Keratinocyte (primary cell): ENCODE measurements around the gene MAP3K1. TPM values are rescaled to one million over a fixed set of nuclear protein-coding genes. Genes with fewer than 3 reads are reported as not detected.

ENCODE experiments used
- DNase-seq: peaks from one replicate; pipeline ENCODE4 v3.0.0-alpha.2; 2011; ENCODE audit warnings: low read depth, missing footprints, low spot score
- FAIRE-seq: peaks from 2 replicates; lab custom pipeline; 2011; peaks lifted over from hg19 to GRCh38; lab: Jason Lieb, UNC
- H2AFZ ChIP-seq: 2 replicates; pipeline ENCODE4 v1.6.0; 2012; ENCODE audit warnings: low read length, control low read depth, inconsistent platforms; ENCODE audit not compliant: control insufficient read depth
- H3K27ac ChIP-seq: 2 replicates; pipeline ENCODE4 v1.5.1; 2011; ENCODE audit warnings: low read length; ENCODE audit not compliant: control insufficient read depth, insufficient read depth
- H3K27me3 ChIP-seq: 3 replicates; pipeline ENCODE4 v1.6.0; 2011; ENCODE audit warnings: low read length; ENCODE audit not compliant: control insufficient read depth, insufficient read depth; ENCODE audit errors: extremely low read depth
- H3K36me3 ChIP-seq, 2 experiments: 2 replicates in 1 of 2; 3 replicates in 1 of 2; pipeline ENCODE4 v1.5.1; 2011; ENCODE audit warnings: low read length in 2 of 2, mild to moderate bottlenecking in 1 of 2; ENCODE audit not compliant: control insufficient read depth in 2 of 2, insufficient read depth in 2 of 2; ENCODE audit errors: extremely low read depth in 1 of 2
- H3K4me1 ChIP-seq: 3 replicates; pipeline ENCODE4 v1.5.1; 2011; ENCODE audit warnings: low read length; ENCODE audit not compliant: control insufficient read depth, insufficient read depth; ENCODE audit errors: extremely low read depth
- H3K4me2 ChIP-seq: 3 replicates; pipeline ENCODE4 v1.6.0; 2011; ENCODE audit warnings: low read depth, low read length; ENCODE audit not compliant: control insufficient read depth, insufficient read depth; ENCODE audit errors: extremely low read depth
- H3K4me3 ChIP-seq, 3 experiments: fragments of 200-600 bp in 1 of 3; sonication (generic) in 1 of 3; 2 replicates in 2 of 3; 3 replicates in 1 of 3; pipeline ENCODE4 v1.5.1; 2011 to 2016; ENCODE audit warnings: low read length in 3 of 3, mild to moderate bottlenecking in 3 of 3, control low read depth in 2 of 3, inconsistent platforms in 1 of 3, low read depth in 1 of 3, mixed read lengths in 1 of 3, mixed run types in 1 of 3, moderate library complexity in 1 of 3; ENCODE audit not compliant: control insufficient read depth in 2 of 3, insufficient read depth in 2 of 3; ENCODE audit errors: extremely low read depth in 1 of 3
- H3K79me2 ChIP-seq: 2 replicates; pipeline ENCODE4 v1.6.0; 2012; ENCODE audit warnings: low read length; ENCODE audit not compliant: control insufficient read depth, insufficient read depth
- H3K9ac ChIP-seq: 3 replicates; pipeline ENCODE4 v1.6.0; 2011; ENCODE audit warnings: low read length; ENCODE audit not compliant: control insufficient read depth, insufficient read depth; ENCODE audit errors: extremely low read depth
- H3K9me1 ChIP-seq: 3 replicates; pipeline ENCODE4 v1.6.0; 2011; ENCODE audit warnings: low read length; ENCODE audit not compliant: control insufficient read depth, insufficient read depth; ENCODE audit errors: extremely low read depth
- H3K9me3 ChIP-seq: 2 replicates; pipeline ENCODE4 v1.5.1; 2012; ENCODE audit warnings: low read depth, low read length; ENCODE audit not compliant: control insufficient read depth
- H4K20me1 ChIP-seq: 3 replicates; pipeline ENCODE4 v1.6.0; 2011; ENCODE audit warnings: low read length; ENCODE audit not compliant: control insufficient read depth, insufficient read depth; ENCODE audit errors: extremely low read depth
- EZH2 ChIP-seq: IDR thresholded peaks from one replicate; pipeline ENCODE4 v1.6.1; 2012; ENCODE audit warnings: inconsistent platforms, mild to moderate bottlenecking, low read length, moderate library complexity
- dilution Hi-C: fragments of 300-500 bp; cut with MboI; formaldehyde crosslinking; loops from one replicate; pipeline ENCODE4 v1.7.0; 2020; ENCODE audit warnings: low sequenced_read_pairs; ENCODE audit not compliant: extremely low pct_ligation_motif_present
- polyA plus RNA-seq, 5 experiments: library from polyadenylated mRNA; depleted of rRNA in 3 of 5; stranded (reverse) in 3 of 5; stranded (forward) in 1 of 5; unstranded in 1 of 5; fragments of >200 nt; gene quantifications; 1 replicate in 1 of 5; 2 replicates in 3 of 5; 3 replicates in 1 of 5; pipeline versions ENCODE4 v1.2.1 to v1.2.3, GENCODE V29; 2011 to 2012; ENCODE audit warnings: missing spikeins in 2 of 5, low read depth in 1 of 5, low replicate concordance in 1 of 5
- TF ChIP-seq, protein P1 (sequence below), 3 experiments: IDR thresholded peaks in 1 of 3; conservative IDR thresholded peaks in 1 of 3; optimal IDR thresholded peaks in 1 of 3; 2 replicates in 2 of 3; 3 replicates in 1 of 3; pipeline versions ENCODE3 to v1.5.1; 2011; ENCODE audit warnings: low read length in 3 of 3, mild to moderate bottlenecking in 3 of 3, moderate library complexity in 2 of 3, control low read depth in 1 of 3, inconsistent platforms in 1 of 3; ENCODE audit not compliant: insufficient read depth in 2 of 3; ENCODE audit errors: extremely low read depth in 1 of 3

MAP3K1 gene
- polyA plus RNA-seq, 1 donor (not counting 4 experiments of a cell fraction or from before 2014, with no cell fraction given): 8.0 TPM

DNA sequence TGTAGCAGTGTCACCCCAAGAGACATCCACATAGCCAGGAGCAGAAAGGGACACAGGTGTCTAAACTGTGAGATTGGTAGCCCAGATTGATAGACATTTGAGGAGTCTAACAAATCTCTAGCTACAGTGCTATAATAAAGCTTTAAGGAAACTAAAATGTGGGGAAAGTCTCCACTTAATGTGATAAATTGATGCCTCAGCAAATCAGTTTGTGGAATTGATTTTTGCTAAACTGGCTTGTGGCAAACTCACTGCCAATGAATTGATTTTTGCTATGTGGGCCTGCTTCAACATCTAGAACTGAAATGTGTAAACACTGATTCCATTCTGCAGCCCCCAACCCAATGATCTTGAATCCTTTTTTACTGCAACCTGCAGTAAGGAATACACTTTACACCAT, 16.8 kb upstream of the MAP3K1 start:
- Histone ChIP-seq H4K20me1 (no peaks in the 10 kb centered on the region), H3K9ac (no peak overlapping the region), H3K27me3 (no peaks in the 10 kb centered on the region), H3K9me1 (no peaks in the 10 kb centered on the region), H3K9me3 (no peaks in the 10 kb centered on the region), H3K27ac (no peak overlapping the region), H3K4me1 (no peaks in the 10 kb centered on the region), H3K4me2 (no peak overlapping the region), H3K4me3 (no peak overlapping the region), H3K79me2 (no peaks in the 10 kb centered on the region), H2AFZ (no peak overlapping the region), H3K36me3 (no peaks in the 10 kb centered on the region)
- dilution Hi-C loops: no loop called here
- FAIRE-seq (no peak), DNase-seq (no peak)
- no peak for TF ChIP-seq EZH2
- TF ChIP-seq, protein P1, sequence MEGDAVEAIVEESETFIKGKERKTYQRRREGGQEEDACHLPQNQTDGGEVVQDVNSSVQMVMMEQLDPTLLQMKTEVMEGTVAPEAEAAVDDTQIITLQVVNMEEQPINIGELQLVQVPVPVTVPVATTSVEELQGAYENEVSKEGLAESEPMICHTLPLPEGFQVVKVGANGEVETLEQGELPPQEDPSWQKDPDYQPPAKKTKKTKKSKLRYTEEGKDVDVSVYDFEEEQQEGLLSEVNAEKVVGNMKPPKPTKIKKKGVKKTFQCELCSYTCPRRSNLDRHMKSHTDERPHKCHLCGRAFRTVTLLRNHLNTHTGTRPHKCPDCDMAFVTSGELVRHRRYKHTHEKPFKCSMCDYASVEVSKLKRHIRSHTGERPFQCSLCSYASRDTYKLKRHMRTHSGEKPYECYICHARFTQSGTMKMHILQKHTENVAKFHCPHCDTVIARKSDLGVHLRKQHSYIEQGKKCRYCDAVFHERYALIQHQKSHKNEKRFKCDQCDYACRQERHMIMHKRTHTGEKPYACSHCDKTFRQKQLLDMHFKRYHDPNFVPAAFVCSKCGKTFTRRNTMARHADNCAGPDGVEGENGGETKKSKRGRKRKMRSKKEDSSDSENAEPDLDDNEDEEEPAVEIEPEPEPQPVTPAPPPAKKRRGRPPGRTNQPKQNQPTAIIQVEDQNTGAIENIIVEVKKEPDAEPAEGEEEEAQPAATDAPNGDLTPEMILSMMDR (optimal IDR thresholded peaks at IDR 0.05 in 1 of 3, IDR thresholded peaks at IDR 0.05 in 1 of 3, conservative IDR thresholded peaks at IDR 0.05 in 1 of 3; ENCODE audit: extremely low read depth in 1 of 3, insufficient read depth in 2 of 3, low read length in 3 of 3): no peak

DNA sequence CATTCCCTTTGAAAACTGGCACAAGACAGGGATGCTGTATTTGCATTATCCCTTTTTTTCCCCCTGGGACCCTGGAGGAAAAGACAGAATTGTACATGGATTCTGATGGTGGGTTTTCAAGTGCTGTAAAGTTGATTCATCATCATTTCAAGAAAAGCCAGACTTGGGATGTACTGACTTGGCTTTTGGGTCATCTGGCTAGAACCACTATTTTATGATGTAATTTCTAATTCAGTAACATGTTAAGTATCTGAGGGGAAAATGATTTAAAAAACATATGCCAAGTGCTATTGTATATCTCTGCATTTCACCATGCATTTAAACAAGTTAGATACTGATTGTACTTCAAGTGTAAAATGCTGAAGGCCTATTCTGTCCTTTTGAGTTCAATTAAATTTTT, 15.2 kb upstream of the MAP3K1 start:
- Histone ChIP-seq H3K9me1 (no peaks in the 10 kb centered on the region), H3K4me2 (no peak overlapping the region), H3K79me2 (no peaks in the 10 kb centered on the region), H3K27me3 (no peaks in the 10 kb centered on the region), H3K27ac (no peak overlapping the region), H3K4me1 (no peaks in the 10 kb centered on the region), H3K4me3 (no peak overlapping the region), H3K36me3 (no peaks in the 10 kb centered on the region), H3K9me3 (no peaks in the 10 kb centered on the region), H2AFZ (no peak overlapping the region), H4K20me1 (no peaks in the 10 kb centered on the region), H3K9ac (no peak overlapping the region)
- dilution Hi-C loops: no loop called here
- TF ChIP-seq, protein P1 (optimal IDR thresholded peaks at IDR 0.05 in 1 of 3, IDR thresholded peaks at IDR 0.05 in 1 of 3, conservative IDR thresholded peaks at IDR 0.05 in 1 of 3; ENCODE audit: extremely low read depth in 1 of 3, insufficient read depth in 2 of 3, low read length in 3 of 3): no peak
- DNase-seq (no peak), FAIRE-seq (no peak)
